Cardiac muscle cell (in vitro differentiated cells and primary cell): ENCODE results near the gene TMEM175. TPM values are rescaled to one million over a fixed set of nuclear protein-coding genes. Genes with fewer than 3 reads are reported as not detected.
"Not testable (repeated sequence)": the region's sequence is repeated elsewhere in the genome, so short reads cannot be mapped to it uniquely, and the experiment has no call there.

Experiments used
- DNase-seq, 2 donors: peaks; one replicate each; pipeline versions ENCODE4 v3.0.0 to v3.0.0-alpha.2; 2010 to 2017; ENCODE audit warnings: low read depth in 1 of 2, low spot score in 1 of 2
- H3K27ac ChIP-seq: fragments of 200-600 bp; sonication (generic); 2 replicates; pipeline ENCODE4 v1.5.1; 2016
- H3K27me3 ChIP-seq: fragments of 200-600 bp; sonication (generic); 2 replicates; pipeline ENCODE4 v1.6.0; 2016; ENCODE audit warnings: control low read depth
- H3K36me3 ChIP-seq: fragments of 200-600 bp; sonication (generic); 2 replicates; pipeline ENCODE4 v1.5.1; 2016; ENCODE audit warnings: control low read depth
- H3K4me1 ChIP-seq: fragments of 200-600 bp; sonication (generic); 2 replicates; pipeline ENCODE4 v1.8.1; 2017; ENCODE audit warnings: low read depth, mild to moderate bottlenecking, mixed run types
- H3K4me3 ChIP-seq: fragments of 200-600 bp; sonication (generic); 2 replicates; pipeline ENCODE4 v1.5.1; 2016; ENCODE audit warnings: mild to moderate bottlenecking
- H3K9me3 ChIP-seq: fragments of 200-600 bp; sonication (generic); 2 replicates; pipeline ENCODE4 v1.5.1; 2017; ENCODE audit warnings: low read depth, mild to moderate bottlenecking, control low read depth
- CTCF ChIP-seq: IDR thresholded peaks from 2 replicates; pipeline ENCODE4 v1.5.1; 2012; ENCODE audit warnings: low read depth, mild to moderate bottlenecking, low read length
- polyA plus RNA-seq: library from polyadenylated mRNA; unstranded; fragments of >200 nt; fragmentation: Nextera tagmentation; extraction: Ambion mirVana; gene quantifications from 2 replicates; pipeline ENCODE4 v1.2.1, GENCODE V29; 2016
- total RNA-seq: library from RNA; depleted of rRNA; stranded (reverse); fragments of >200 nt; gene quantifications from 2 replicates; pipeline ENCODE4 v1.2.3, GENCODE V29; 2016

TMEM175 gene
- total and polyA plus RNA-seq, 2 experiments from 2014 or later = 31.6 to 35.1 TPM

DNA sequence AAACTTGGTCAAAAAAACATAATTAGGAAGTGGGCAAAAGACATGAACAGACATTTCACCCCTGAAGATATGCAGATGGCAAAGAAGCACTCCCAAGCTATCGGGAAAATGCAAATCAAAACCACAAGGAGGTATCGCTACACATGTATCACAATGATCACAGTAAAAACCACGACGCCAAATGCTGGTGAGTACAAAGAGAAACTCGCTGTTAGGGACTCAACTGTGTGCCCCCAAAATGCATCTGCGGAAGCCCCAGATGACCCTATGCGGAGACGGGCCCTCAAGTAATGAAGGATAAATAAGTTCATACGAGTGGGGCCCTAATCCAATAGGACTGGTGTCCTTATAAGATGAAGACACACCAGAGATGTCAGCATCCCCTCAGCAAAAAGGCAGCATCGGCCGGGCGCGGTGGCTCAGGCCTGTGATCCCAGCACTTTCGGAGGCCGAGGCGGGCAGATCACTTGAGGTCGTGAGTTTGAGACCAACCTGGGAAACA, 10.4 kb upstream of the TMEM175 start:
- peaks cover 5% of the 10 kb centered on the region for H3K4me1 ChIP-seq
- DNase-seq = no peak
- H3K36me3 ChIP-seq = no peaks in the 10 kb centered on the region
- H3K27ac ChIP-seq = no peak overlapping the region
- H3K27me3 ChIP-seq = no peaks in the 10 kb centered on the region
- TF ChIP-seq CTCF = no peak
- no peak overlapping the region for H3K4me3 ChIP-seq
- no peaks in the 10 kb centered on the region for H3K9me3 ChIP-seq

- Histone ChIP-seq H3K4me1 (peaks cover 5% of the 10 kb centered on the region), H3K4me3 (no peak overlapping the region), H3K36me3 (no peaks in the 10 kb centered on the region), H3K27me3 (no peaks in the 10 kb centered on the region), H3K27ac (peak overlapping the region; percentile 36), H3K9me3 (no peaks in the 10 kb centered on the region)
- peak in 1 of 2 donors; percentile 35 for DNase-seq
- TF ChIP-seq CTCF = no peak
Measured at GRCh38 chr4:924107-925096, 7.9 kb upstream of the TMEM175 start.

DNA sequence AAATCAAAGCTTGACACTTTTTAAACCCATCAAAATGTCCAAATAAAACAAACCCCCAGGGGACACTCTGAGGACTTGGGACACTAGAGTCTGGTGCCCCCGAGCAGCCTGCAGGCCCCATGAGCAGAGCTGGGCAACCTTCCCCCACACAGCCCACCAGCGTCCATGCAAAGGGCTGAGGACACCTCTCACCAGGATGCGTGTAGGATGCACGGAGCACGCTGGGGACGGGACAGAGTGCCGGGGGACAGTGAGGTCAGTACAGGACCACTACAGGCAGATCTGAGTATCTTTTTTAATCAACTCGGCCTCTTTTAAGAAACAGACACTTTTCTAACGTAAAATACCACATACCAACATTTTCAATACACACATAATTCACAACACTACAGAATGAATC, 7.1 kb upstream of the TMEM175 start:
- H3K27me3 ChIP-seq = no peaks in the 10 kb centered on the region
- H3K9me3 ChIP-seq = no peaks in the 10 kb centered on the region
- no peak overlapping the region for H3K4me3 ChIP-seq
- H3K36me3 ChIP-seq = no peaks in the 10 kb centered on the region
- no peak for DNase-seq
- no peak for TF ChIP-seq CTCF
- peaks cover 13% of the 10 kb centered on the region for H3K4me1 ChIP-seq
- no peak overlapping the region for H3K27ac ChIP-seq

DNA sequence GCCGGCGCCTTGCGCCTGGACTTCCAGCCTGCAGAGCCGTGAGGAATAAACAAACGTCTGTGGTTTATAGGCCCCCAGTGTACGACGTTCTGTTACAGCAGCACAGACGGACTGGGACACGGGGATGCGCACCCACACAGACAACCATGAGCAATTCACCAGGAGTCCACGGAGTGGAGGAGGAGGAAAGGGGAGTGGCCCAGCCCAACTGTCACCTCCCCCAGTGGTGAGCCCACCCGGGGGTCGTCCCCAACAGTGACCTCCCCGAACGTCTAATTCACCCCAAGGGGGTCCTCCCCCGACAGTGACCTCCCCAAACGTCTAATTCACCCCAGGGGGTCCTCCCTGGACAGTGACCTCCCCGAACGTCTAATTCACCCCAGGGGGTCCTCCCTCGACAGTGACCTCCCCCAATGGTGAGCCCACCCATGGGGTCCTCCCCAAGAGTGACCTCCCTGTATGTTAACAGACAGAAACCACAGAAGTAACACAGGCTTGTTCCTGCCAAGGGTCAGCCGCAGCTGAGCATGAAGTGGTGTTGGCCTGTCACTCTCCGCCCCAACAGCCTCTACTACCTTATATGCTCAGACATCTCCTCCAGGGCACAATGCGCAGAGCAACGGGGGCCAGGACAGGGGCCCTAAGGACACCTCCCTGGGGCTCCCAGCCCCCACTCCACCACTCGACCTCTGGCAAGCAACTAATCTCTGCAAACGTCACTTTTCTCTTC, 6.3 kb upstream of the TMEM175 start:
- H3K27me3 ChIP-seq = no peaks in the 10 kb centered on the region
- no peaks in the 10 kb centered on the region for H3K36me3 ChIP-seq
- H3K9me3 ChIP-seq = no peaks in the 10 kb centered on the region
- DNase-seq = no peak
- TF ChIP-seq CTCF = no peak
- H3K27ac ChIP-seq = no peak overlapping the region
- no peak overlapping the region for H3K4me3 ChIP-seq
- peaks cover 21% of the 10 kb centered on the region for H3K4me1 ChIP-seq

DNA sequence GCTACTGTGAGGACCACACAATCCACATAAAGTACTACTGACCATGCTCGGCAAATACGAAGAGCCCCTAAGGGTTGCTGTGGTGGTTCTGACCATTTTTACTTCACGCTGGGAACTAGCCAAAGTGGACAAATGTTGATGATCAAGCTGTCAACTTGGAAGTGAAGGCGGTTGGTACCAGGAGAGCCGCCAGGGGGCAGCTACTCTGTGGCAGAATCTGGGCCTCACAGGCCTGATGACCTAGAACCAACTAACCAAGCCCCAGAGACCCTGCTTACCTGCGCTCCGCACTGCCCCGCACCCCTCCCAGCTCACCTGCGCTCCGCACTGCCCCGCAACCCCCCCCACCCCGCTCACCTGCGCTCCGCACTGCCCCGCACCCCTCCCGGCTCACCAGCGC, 5.7 kb upstream of the TMEM175 start:
- H3K27me3 ChIP-seq = no peaks in the 10 kb centered on the region
- H3K4me3 ChIP-seq = no peak overlapping the region
- no peaks in the 10 kb centered on the region for H3K36me3 ChIP-seq
- peak; percentile 39 to 62 for DNase-seq
- peak; percentile 55 for TF ChIP-seq CTCF
- H3K9me3 ChIP-seq = no peaks in the 10 kb centered on the region
- no peak overlapping the region for H3K27ac ChIP-seq
- peaks cover 25% of the 10 kb centered on the region for H3K4me1 ChIP-seq

GRCh38 chr4:927566-927965, 4.7 kb upstream of the TMEM175 start:
- H3K4me1 ChIP-seq = peaks cover 25% of the 10 kb centered on the region
- H3K9me3 ChIP-seq, H3K27me3 ChIP-seq, H3K36me3 ChIP-seq, H3K4me3 ChIP-seq, DNase-seq, H3K27ac ChIP-seq: not testable (repeated sequence)
